HG03378 (cell line): ENCODE data around the gene FAM184B.
A peak's percentile ranks its signal among the peaks of the same experiment; 100 is the strongest.

Source experiments
- ATAC-seq: cut with Tn5 transposase; IDR thresholded peaks from one replicate; pipeline ENCODE4 v1.9.1; 2021; ENCODE audit warnings: mild to moderate bottlenecking, moderate library complexity; ENCODE audit not compliant: unreplicated experiment

Gene FAM184B

GRCh38 chr4:17646693-17647092 lies 134.7 kb downstream of the FAM184B start:
- ATAC-seq, result no peak

DNA sequence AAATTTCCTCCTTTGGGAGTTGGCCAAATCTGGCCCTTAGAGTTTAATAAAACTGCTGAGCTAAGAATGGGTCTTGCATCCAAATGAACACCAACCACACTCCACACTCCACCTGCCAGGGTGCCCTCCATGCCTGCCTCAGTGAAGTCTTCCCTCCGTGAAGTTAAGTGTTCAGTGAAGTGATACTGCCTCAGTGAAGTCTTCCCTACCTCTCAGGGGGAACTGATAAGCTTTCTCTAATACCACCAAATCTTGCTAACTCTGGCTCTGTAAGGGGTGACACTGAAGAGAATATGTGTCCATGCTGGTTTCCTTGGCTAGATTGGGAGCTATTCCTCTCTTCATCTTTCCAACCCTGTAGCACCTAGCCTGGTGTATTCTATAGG lies 139.0 kb downstream of the FAM184B start:
- no peak for ATAC-seq

DNA sequence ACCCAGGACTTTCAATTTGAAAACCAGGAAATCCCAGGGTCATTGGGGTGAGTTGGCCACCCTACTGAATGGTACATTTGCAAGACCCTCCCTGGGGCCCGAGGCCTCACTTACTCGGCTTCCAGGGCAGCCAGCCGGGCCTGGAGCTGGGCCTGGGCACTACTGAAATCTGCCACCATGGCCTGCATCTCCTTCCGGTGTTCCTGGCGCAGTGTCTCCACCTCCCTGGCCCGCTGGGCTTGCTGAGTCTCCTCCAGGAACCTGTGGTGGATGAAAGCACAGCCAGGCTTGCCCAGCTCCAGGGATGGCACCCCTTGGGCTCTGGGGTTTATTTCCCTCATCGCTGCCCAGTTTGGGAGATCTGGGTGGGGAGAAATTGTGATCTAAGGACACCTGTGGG lies 142.3 kb downstream of the FAM184B start:
- ATAC-seq, result no peak

DNA sequence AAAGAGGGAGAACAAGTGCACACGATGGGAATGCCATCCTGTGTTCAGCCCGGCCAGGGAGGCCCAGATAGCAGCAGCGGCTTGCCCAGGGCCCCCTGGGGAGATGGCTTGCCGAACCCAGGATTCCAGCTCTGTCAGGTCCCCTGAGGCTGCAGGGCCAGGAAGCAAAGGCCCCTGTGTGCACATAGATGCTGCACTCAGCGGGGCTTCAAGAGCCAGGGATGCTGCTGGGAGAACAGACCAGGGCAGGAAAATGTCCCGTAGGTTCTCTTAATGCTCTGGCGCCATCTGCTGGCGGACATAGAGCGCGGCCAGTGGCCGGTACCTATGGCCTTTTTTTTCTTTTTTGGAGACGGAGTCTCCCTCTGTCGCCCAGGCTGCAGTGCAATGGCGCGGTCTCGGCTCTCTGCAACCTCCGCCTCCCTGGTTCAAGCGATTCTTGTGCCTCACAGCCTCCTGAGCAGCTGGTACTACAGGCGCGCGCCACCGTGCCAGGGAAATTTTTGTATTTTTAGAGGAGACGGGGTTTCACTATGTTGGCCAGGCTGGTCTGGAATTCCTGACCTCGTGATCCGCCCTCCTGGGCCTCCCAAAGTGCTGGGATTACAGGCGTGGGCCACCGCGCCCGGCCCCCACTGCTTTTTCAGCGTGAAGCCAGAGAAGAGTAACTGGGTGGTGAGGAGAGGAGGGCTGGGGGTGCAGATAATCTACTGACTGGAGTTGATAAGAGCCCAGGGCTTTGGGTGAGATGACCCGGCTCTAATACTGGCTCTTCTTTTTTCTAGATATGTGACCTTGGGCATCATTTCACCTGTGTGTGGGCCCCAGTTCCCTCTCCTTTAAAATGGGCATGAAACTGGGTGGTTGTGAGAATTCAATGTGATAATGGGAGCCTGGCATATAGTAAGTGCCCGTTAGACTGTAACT lies 144.5 kb downstream of the FAM184B start:
- peak; percentile 90 for ATAC-seq

GRCh38 chr4:17636341-17636695 lies 145.1 kb downstream of the FAM184B start:
- ATAC-seq, result peak; percentile 4

DNA sequence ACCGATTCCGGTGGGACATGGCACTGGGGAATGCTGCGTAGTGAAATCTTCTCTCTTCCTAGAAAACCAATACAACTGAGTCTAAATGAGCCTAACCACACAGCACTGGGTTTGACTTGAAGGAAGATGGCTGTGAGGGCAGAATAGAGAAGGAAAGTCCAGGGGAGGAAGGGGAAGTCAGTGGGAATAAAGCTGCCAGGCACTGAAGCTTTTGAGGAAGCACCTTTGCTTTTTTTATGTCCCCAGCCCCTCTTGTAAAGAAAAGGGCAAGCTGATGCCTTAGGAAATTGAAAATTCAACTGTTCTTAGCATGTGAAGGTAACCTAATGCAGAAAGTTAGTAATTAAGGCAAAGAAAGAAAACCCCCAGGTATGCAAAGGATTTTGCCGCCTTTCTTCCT lies 146.4 kb downstream of the FAM184B start:
- ATAC-seq, result no peak

- ATAC-seq, result no peak
Measured at GRCh38 chr4:17633600-17633999, 147.8 kb downstream of the FAM184B start.

DNA sequence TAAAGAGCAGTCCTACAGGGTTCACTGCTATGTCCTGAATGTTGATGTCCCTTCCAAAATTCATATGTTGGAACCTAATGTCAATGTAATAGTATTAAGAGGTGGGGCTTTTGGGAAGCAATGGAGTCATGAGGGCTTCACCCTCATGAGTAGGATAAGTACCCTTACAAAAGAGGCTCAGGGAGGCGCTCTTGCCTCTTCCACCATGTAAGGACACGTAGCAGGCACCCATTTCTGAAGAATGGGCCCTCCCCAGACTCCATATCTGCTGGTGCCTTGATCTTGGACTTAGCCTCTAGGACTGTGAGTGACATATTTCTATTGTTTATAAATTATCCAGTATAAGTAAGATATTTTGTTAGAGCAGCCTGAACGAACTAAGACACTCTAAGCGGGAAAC lies 151.2 kb downstream of the FAM184B start:
- no peak for ATAC-seq

DNA sequence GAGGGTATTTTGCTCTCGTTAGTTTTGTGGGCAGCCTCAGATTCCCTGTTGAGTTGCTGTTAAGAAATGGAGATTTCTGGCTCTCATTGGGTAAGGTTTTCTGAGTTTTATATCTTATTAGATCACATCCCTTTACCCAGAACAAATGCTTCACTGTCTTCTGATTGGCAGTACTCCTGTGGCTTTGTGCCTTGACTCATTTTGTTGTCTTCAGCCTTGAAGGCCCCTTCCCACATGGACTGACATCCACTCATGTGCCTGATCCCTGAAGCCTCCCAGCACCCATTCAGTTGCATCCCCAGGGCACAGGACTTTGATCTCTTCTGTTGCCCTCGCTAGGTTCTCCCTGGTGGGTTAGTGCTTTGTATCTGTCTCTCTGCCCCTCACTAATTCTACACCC lies 156.6 kb downstream of the FAM184B start:
- ATAC-seq, result no peak

DNA sequence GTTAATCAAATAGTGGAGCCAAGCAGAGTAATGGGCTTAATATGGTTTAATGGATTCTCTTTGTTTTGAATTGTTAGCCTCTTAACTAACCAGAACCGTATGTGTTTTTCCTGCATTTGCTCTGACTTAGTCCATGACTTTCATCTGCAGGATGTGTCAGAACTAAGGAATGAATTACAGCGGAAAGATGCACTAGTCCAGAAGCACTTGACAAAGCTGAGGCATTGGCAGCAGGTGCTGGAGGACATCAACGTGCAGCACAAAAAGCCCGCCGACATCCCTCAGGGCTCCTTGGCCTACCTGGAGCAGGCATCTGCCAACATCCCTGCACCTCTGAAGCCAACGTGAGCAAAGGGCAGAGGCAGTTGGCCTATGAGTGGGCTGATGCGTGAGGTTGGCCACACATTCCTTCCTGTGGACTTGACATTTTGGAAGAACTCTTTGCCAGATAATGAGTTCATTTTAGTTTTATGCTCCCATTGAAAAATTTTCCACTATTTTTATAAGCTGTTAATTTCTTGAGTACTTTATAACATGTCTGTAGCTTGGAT lies 157.9 kb downstream of the FAM184B start:
- no peak for ATAC-seq

- ATAC-seq, result no peak
Measured at GRCh38 chr4:17619416-17620105, 161.9 kb downstream of the FAM184B start.

- ATAC-seq, result no peak
Measured at GRCh38 chr4:17618926-17619325, 162.5 kb downstream of the FAM184B start.

DNA sequence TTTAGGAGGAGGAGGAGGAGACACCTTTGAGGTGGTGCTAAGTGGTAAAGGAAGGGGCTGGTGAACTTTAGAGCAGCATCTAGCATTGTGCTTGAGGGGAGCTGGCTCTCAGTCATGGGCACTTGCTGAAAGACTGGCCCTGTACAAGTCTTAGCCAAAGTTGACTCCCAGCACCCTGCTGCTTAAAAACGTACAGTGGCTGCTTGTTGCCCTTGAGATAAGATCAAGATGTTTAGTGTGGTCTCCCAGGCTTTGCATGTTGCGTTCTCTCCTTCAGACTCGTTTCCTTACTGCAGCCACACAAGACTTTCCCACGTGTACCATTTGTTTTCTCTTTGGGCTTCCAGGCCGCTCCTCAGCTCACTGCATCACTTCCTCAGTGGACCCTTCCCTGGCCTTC lies 165.1 kb downstream of the FAM184B start:
- no peak for ATAC-seq

DNA sequence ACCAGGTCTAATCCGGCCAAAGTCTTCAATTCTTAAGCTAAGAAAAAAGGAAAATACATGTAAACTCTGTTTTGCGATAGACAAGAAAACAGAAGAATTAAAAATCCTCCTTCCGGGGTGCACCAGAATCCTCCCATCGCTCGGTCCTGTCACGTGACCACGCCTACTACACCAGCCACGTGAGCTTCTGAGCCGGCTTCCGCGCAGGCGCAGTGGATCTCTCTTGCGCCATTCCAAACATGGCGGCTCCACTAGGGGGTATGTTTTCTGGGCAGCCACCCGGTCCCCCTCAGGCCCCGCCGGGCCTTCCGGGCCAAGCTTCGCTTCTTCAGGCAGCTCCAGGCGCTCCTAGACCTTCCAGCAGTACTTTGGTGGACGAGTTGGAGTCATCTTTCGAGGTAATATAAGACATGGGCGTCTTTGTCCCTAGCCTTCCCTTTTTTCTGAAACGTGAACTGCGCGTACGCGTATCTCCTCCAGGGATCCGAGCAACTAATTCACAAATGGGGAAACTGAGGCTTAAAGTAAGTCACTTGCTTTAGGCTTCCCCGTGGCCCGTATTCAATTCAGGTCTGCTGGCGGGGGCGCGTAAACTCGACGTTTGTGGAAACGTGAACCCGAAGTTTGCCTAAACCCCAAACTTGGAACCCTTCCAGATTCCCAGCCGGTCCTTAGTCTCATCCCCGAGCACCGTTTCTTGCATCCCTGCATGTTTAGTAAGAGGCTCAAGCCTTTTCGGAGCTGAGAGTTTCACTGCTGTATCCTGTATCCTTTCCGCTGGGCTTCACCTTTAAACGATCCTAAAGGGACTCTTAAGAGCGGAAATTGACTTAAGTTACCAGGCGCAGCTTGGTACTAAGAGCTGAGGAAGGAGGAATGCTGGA lies 166.8 kb downstream of the FAM184B start, which contains the start of gene MED28:
MED28 (plus strand) TSS at position 226 of the 884 bp plus-strand sequence; CDS start at position 240, 14 bp downstream.
- ATAC-seq, result peak; percentile 91

DNA sequence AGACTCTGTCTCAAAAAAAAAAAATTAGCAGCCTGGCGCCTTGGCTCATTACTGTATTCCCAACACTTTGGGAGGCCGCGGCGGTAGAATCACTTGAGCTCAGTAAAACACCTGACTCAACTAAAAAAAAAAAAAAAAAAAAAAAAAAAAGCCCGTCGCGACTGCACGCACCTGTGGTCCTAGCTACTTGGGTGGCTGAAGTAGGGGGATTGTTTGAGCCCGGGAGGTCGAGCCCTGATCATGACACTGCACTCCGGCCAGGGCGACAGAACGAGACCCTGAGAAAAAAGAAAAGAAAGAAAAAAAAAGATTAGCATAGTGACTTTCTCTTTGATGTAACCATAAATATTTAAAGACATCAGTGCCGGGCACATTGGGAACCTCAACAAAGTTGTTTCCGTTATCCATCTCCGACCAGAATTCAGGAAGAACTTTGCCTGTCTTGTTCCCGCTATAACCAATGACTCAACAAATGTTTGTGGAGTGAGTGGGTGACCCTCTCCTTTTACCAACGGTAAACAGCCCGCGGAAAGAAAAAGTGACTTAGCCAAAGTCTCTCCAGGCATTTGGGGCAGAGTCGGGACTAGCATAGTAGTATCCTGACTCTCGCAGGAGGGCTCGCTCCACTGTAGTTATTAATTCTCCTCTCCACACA lies 167.5 kb downstream of the FAM184B start:
- ATAC-seq, result peak; percentile 50

GRCh38 chr4:17605236-17605635 lies 176.2 kb downstream of the FAM184B start:
- ATAC-seq, result no peak

- ATAC-seq, result no peak
Measured at GRCh38 chr4:17599826-17600225, 181.6 kb downstream of the FAM184B start.

- no peak for ATAC-seq
Measured at GRCh38 chr4:17597517-17597916, 183.9 kb downstream of the FAM184B start.

DNA sequence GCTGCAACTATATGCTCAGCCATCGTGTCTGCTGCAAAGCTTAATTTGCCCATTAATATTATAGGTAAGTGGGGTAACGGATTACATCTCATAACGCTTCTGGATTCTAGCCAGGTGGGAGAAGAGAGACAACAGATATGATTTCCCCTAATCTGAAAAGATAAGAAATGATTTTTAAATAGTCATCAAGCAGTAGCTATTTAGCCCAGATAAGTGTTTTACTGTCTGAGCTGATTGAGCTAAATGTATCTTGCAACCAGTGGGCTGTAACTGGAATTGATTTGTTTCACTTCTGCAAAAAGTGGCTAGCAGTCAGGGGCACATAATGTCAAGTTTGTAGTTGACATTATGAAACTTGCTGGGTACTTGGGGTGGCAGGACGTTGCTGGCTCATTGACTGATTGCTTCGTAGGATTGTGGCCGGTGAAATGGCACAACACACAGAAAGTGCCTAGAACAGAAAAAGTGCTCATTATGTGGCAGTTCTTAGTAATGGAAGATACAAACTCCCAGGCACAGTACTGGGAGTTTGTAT lies 185.9 kb downstream of the FAM184B start:
- peak; percentile 94 for ATAC-seq

DNA sequence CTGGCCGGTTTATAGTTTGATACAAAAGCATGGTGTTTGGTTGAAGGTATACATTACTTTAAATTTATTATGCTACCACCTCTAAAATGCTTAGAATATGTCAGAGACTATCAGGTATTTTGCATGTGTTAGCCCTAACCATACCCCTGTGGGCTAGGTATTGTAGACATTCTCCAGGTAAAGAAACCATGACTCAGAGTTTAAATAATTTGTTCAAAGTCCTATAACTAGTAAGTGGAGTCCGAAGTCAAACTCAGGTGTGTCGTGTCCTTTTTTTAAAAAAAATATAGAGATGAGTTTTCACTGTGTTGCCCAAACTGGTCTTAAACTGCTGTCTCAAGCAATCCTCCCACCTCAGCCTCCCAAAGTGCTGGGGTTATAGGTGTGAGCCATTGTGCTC lies 192.1 kb downstream of the FAM184B start:
- no peak for ATAC-seq
